H9 (cell line): Measurements from ENCODE around the gene PCYT1B. TPM values are rescaled to one million over a fixed set of nuclear protein-coding genes. Genes with fewer than 3 reads are reported as not detected.

ENCODE experiments used
- DNase-seq: peaks from one replicate; pipeline ENCODE4 v3.0.0-alpha.2; 2017
- H2AFZ ChIP-seq: one replicate; pipeline ENCODE4 v1.6.1; 2013; ENCODE audit warnings: mild to moderate bottlenecking, low read length, control low read depth, moderate library complexity
- H2AK5ac ChIP-seq: 2 replicates; pipeline ENCODE4 v1.6.1; 2013; ENCODE audit warnings: low read length, control low read depth, mixed read lengths; ENCODE audit not compliant: insufficient read length
- H2BK120ac ChIP-seq: one replicate; pipeline ENCODE4 v1.6.1; 2013; ENCODE audit warnings: low read depth, mild to moderate bottlenecking, low read length, control low read depth, inconsistent platforms; ENCODE audit not compliant: poor library complexity, severe bottlenecking
- H2BK12ac ChIP-seq: 2 replicates; pipeline ENCODE4 v1.6.1; 2013; ENCODE audit warnings: low read length, control low read depth, mixed read lengths, low read depth; ENCODE audit not compliant: insufficient read length
- H2BK15ac ChIP-seq: 2 replicates; pipeline ENCODE4 v1.6.1; 2013; ENCODE audit warnings: low read depth, low read length, control low read depth
- H2BK20ac ChIP-seq: one replicate; pipeline ENCODE4 v1.6.1; 2013; ENCODE audit warnings: low read depth, mild to moderate bottlenecking, low read length, control low read depth, inconsistent platforms; ENCODE audit not compliant: poor library complexity, severe bottlenecking
- H2BK5ac ChIP-seq: 2 replicates; pipeline ENCODE4 v1.6.1; 2013; ENCODE audit warnings: low read length, control low read depth, mixed read lengths; ENCODE audit not compliant: insufficient read length
- H3K14ac ChIP-seq: 2 replicates; pipeline ENCODE4 v1.6.1; 2013; ENCODE audit warnings: low read length, control low read depth; ENCODE audit not compliant: insufficient read depth
- H3K18ac ChIP-seq: 2 replicates; pipeline ENCODE4 v1.6.1; 2013; ENCODE audit warnings: low read depth, mild to moderate bottlenecking, mixed read lengths, low read length, control low read depth; ENCODE audit not compliant: insufficient read length
- H3K23ac ChIP-seq: 2 replicates; pipeline ENCODE4 v1.6.1; 2013; ENCODE audit warnings: low read length, control low read depth, mixed read lengths, low read depth; ENCODE audit not compliant: insufficient read length
- H3K23me2 ChIP-seq: 2 replicates; pipeline ENCODE4 v1.6.1; 2013; ENCODE audit warnings: low read depth, mild to moderate bottlenecking, mixed read lengths, low read length, control low read depth; ENCODE audit not compliant: insufficient read length, poor library complexity, severe bottlenecking
- H3K27ac ChIP-seq: 2 replicates; pipeline ENCODE4 v1.5.1; 2013; ENCODE audit warnings: low read length, control low read depth, mixed read lengths, low read depth; ENCODE audit not compliant: insufficient read length
- H3K27me3 ChIP-seq: 2 replicates; pipeline ENCODE4 v1.6.1; 2013; ENCODE audit warnings: low read length, control low read depth, inconsistent platforms; ENCODE audit not compliant: insufficient read depth
- H3K4ac ChIP-seq: 2 replicates; pipeline ENCODE4 v1.6.1; 2013; ENCODE audit warnings: low read depth, mild to moderate bottlenecking, control low read depth, inconsistent platforms, low read length, moderate library complexity
- H3K4me1 ChIP-seq: 2 replicates; pipeline ENCODE4 v1.6.1; 2013; ENCODE audit warnings: low read length, control low read depth, inconsistent platforms; ENCODE audit not compliant: insufficient read depth
- H3K4me2 ChIP-seq: 2 replicates; pipeline ENCODE4 v1.6.1; 2013; ENCODE audit warnings: low read length, control low read depth, mixed read lengths; ENCODE audit not compliant: insufficient read length, insufficient read depth
- H3K56ac ChIP-seq: 2 replicates; pipeline ENCODE4 v1.6.1; 2013; ENCODE audit warnings: low read depth, mild to moderate bottlenecking, mixed read lengths, low read length, control low read depth; ENCODE audit not compliant: insufficient read length
- H3K79me1 ChIP-seq: 2 replicates; pipeline ENCODE4 v1.6.1; 2013; ENCODE audit warnings: low read depth, mild to moderate bottlenecking, moderate library complexity, low read length, control low read depth, inconsistent platforms; ENCODE audit not compliant: insufficient read depth, poor library complexity, severe bottlenecking
- H3K79me2 ChIP-seq: 2 replicates; pipeline ENCODE4 v1.6.1; 2013; ENCODE audit warnings: low read length, control low read depth, inconsistent platforms; ENCODE audit not compliant: insufficient read depth
- H3K9ac ChIP-seq: 2 replicates; pipeline ENCODE4 v1.6.1; 2013; ENCODE audit warnings: low read length, control low read depth, mixed read lengths; ENCODE audit not compliant: insufficient read length; ENCODE audit errors: extremely low read depth
- H3K9me3 ChIP-seq: one replicate; pipeline ENCODE4 v1.6.1; 2013; ENCODE audit warnings: low read depth, low read length, inconsistent platforms; ENCODE audit not compliant: control insufficient read depth
- H3T11ph ChIP-seq: one replicate; pipeline ENCODE4 v1.6.1; 2013; ENCODE audit warnings: mild to moderate bottlenecking, low read length, control low read depth, inconsistent platforms
- H4K20me1 ChIP-seq: one replicate; pipeline ENCODE4 v1.6.1; 2013; ENCODE audit not compliant: control insufficient read depth, insufficient read length, insufficient read depth
- H4K5ac ChIP-seq: 2 replicates; pipeline ENCODE4 v1.6.1; 2013; ENCODE audit warnings: low read depth, mild to moderate bottlenecking, mixed read lengths, low read length, control low read depth; ENCODE audit not compliant: insufficient read length
- H4K8ac ChIP-seq: replicated peaks from 2 replicates; pipeline ENCODE4 v1.6.1; 2013; ENCODE audit warnings: low read length, control low read depth, mixed read lengths, low read depth; ENCODE audit not compliant: insufficient read length
- H4K91ac ChIP-seq: 2 replicates; pipeline ENCODE4 v1.6.1; 2013; ENCODE audit warnings: low read depth, mild to moderate bottlenecking, moderate library complexity, mixed read lengths, low read length, control low read depth; ENCODE audit not compliant: insufficient read length
- H3K27ac Mint-ChIP-seq, 3 experiments: 2 replicates in 2 of 3; 3 replicates in 1 of 3; pipeline ENCODE4 v1.8.0; 2020 to 2021; ENCODE audit warnings: mixed read lengths in 3 of 3, mild to moderate bottlenecking in 1 of 3, moderate library complexity in 1 of 3
- H3K27me3 Mint-ChIP-seq: 2 replicates; pipeline ENCODE4 v1.8.0; 2021; ENCODE audit warnings: low read depth, mild to moderate bottlenecking, moderate library complexity, mixed read lengths
- H3K36me3 Mint-ChIP-seq, 3 experiments: 2 replicates in 2 of 3; 3 replicates in 1 of 3; pipeline ENCODE4 v1.8.0; 2020 to 2021; ENCODE audit warnings: low read depth in 3 of 3, mixed read lengths in 3 of 3; ENCODE audit not compliant: insufficient read depth in 1 of 3
- H3K4me1 Mint-ChIP-seq, 2 experiments: 2 replicates each; pipeline ENCODE4 v1.8.0; 2020; ENCODE audit warnings: mixed read lengths in 2 of 2
- H3K4me3 Mint-ChIP-seq, 2 experiments: 2 replicates in 1 of 2; 3 replicates in 1 of 2; pipeline ENCODE4 v1.8.0; 2020 to 2021; ENCODE audit warnings: mild to moderate bottlenecking in 2 of 2, mixed read lengths in 2 of 2, moderate library complexity in 1 of 2
- H3K9me3 Mint-ChIP-seq, 2 experiments: 2 replicates in 1 of 2; 3 replicates in 1 of 2; pipeline ENCODE4 v1.8.0; 2020; ENCODE audit warnings: mild to moderate bottlenecking in 2 of 2, mixed read lengths in 2 of 2, moderate library complexity in 1 of 2
- CTCF ChIP-seq: fragments of 200-600 bp; sonication (generic); conservative IDR thresholded peaks from 3 replicates; pipeline ENCODE4 v1.8.0; 2021; ENCODE audit warnings: antibody characterized with exemption, mild to moderate bottlenecking
- WGBS: extraction: QIAGEN DNeasy Blood & Tissue Kit; methylation state at CpG from one replicate; pipeline ENCODE4 v1.1.7; 2013; ENCODE audit warnings: missing lambda C conversion rate, low lambda C conversion rate, mixed read lengths; ENCODE audit not compliant: insufficient read length; ENCODE audit errors: extremely low coverage; 5-methylcytosine and 5-hydroxymethylcytosine counted together
- total RNA-seq: library from RNA; stranded (reverse); gene quantifications from 2 replicates; pipeline ENCODE4 v1.2.1, GENCODE V29; 2021

The PCYT1B gene
- total RNA-seq, 1 experiment from 2014 or later, result 29.1 TPM

GRCh38 chrX:24594501-24594900 is 52.6 kb downstream of the PCYT1B start:
- Histone ChIP-seq H3K4ac (no peak overlapping the region), H3K4me2 (no peak overlapping the region), H2BK20ac (no peak overlapping the region), H3K14ac (no peak overlapping the region), H3K79me1 (no peaks in the 10 kb centered on the region), H3T11ph (no peak overlapping the region), H2AK5ac (no peak overlapping the region), H3K18ac (no peak overlapping the region), H3K23me2 (no peaks in the 10 kb centered on the region), H3K27ac (no peak overlapping the region), H2AFZ (no peak overlapping the region), H4K5ac (no peak overlapping the region), H4K91ac (no peak overlapping the region), H3K27me3 (no peaks in the 10 kb centered on the region), H3K23ac (no peak overlapping the region), H2BK5ac (no peak overlapping the region), H4K8ac (no peak overlapping the region), H4K20me1 (no peaks in the 10 kb centered on the region), H3K9ac (no peak overlapping the region), H2BK15ac (no peak overlapping the region), H3K9me3 (no peaks in the 10 kb centered on the region), H2BK120ac (no peak overlapping the region), H3K56ac (no peak overlapping the region), H3K4me1 (no peaks in the 10 kb centered on the region), H3K79me2 (no peaks in the 10 kb centered on the region), H2BK12ac (no peak overlapping the region)
- no CpG with 5 or more reads among the region's 4 CpGs for WGBS
- no peaks in the 10 kb centered on the region for H3K9me3 Mint-ChIP-seq
- peaks cover 2 to 6% (median 5%) of the 10 kb centered on the region in 3 experiments; a peak in 6 of 7 replicates for H3K36me3 Mint-ChIP-seq
- TF ChIP-seq CTCF, result no peak
- H3K4me1 Mint-ChIP-seq, result peaks cover 0 to 4% of the 10 kb centered on the region in 2 experiments; a peak in 1 of 4 replicates
- no peaks in the 10 kb centered on the region for H3K27me3 Mint-ChIP-seq
- peak overlapping the region in 1 of 3 experiments; percentile 33; a peak in 1 of 7 replicates for H3K27ac Mint-ChIP-seq
- DNase-seq, result no peak
- no peak overlapping the region for H3K4me3 Mint-ChIP-seq
